K562 (cell line): ENCODE data around the gene CCM2. TPM values are rescaled to one million over a fixed set of nuclear protein-coding genes. Genes with fewer than 3 reads are reported as not detected.

Source experiments
- CBX3 ChIP-seq, 2 experiments: IDR thresholded peaks; 1 replicate in 1 of 2; 2 replicates in 1 of 2; pipeline ENCODE4 v1.6.1; 2012; ENCODE audit warnings: inconsistent platforms in 2 of 2, low read length in 2 of 2, borderline replicate concordance in 1 of 2, control low read depth in 1 of 2
- CEBPZ ChIP-seq: fragments of 150-350 bp; IDR thresholded peaks from 2 replicates; pipeline ENCODE4 v1.6.1; 2014; ENCODE audit warnings: low read depth, mild to moderate bottlenecking, low read length, borderline replicate concordance
- EHMT2 ChIP-seq: fragments of 450-650 bp; IDR thresholded peaks from 2 replicates; pipeline ENCODE4 v1.6.1; 2018; ENCODE audit warnings: antibody characterized with exemption
- ELF4 ChIP-seq: fragments of 450-650 bp; formaldehyde crosslinking; IDR thresholded peaks from 2 replicates; pipeline ENCODE4 v1.4.0; 2022; ENCODE audit warnings: missing genetic modification characterization
- GABPB1 ChIP-seq: sonication (generic); formaldehyde crosslinking; IDR thresholded peaks from 2 replicates; pipeline ENCODE4 v1.8.0; 2022; ENCODE audit warnings: mild to moderate bottlenecking, missing genetic modification reagents
- HDAC8 ChIP-seq: fragments of 450-650 bp; IDR thresholded peaks from 2 replicates; pipeline ENCODE4 v1.6.1; 2016; ENCODE audit warnings: mild to moderate bottlenecking, missing genetic modification characterization, moderate library complexity, missing compliant biosample characterization
- ZNF212 ChIP-seq: fragments of 450-650 bp; formaldehyde crosslinking; IDR thresholded peaks from 2 replicates; pipeline ENCODE4 v1.4.0; 2020; ENCODE audit warnings: mild to moderate bottlenecking
- ZNF511 ChIP-seq: sonication (generic); formaldehyde crosslinking; IDR thresholded peaks from 2 replicates; pipeline ENCODE4 v1.8.0; 2022; ENCODE audit warnings: mild to moderate bottlenecking, missing genetic modification reagents
- ZNF766 ChIP-seq: fragments of 200-800 bp; sonication (Bioruptor generic); conservative IDR thresholded peaks from 2 replicates; pipeline ENCODE4 v1.6.1; 2016; ENCODE audit warnings: missing genetic modification characterization, missing compliant biosample characterization
- polyA plus RNA-seq, 8 experiments: library from polyadenylated mRNA; depleted of rRNA in 4 of 8; stranded (reverse) in 5 of 8; unstranded in 3 of 8; fragments of >200 nt; fragmentation: Nextera tagmentation in 2 of 8; fragmentation: Illumina TruSeq in 1 of 8; extraction: Ambion mirVana in 2 of 8; extraction: Trizol in 1 of 8; gene quantifications; 2 replicates each; pipeline versions ENCODE4 v1.2.1 to v1.2.3, GENCODE V29; 2011 to 2014; ENCODE audit warnings: inconsistent platforms in 1 of 8, missing spikeins in 1 of 8
- total RNA-seq, 7 experiments: library from RNA; depleted of rRNA in 6 of 7; stranded (reverse); fragments of >200 nt in 6 of 7; fragmentation: Illumina TruSeq in 2 of 7; extraction: Trizol in 2 of 7; gene quantifications; 2 replicates each; pipeline versions ENCODE4 v1.2.1 to v1.2.3, GENCODE V29; 2011 to 2021; ENCODE audit warnings: low replicate concordance in 1 of 7

Gene CCM2
- total and polyA plus RNA-seq, 9 of the 15 experiments (the other 6 are each of a cell fraction or from before 2014, with no cell fraction given): 0.41 to 38.6 (median 25.9) TPM

- TF ChIP-seq ZNF511 (CRISPR knock-in tag): no peak
- no peak for TF ChIP-seq ZNF212 (CRISPR knock-in tag)
- TF ChIP-seq EHMT2: no peak
- TF ChIP-seq ZNF766 (CRISPR knock-in tag): no peak
- TF ChIP-seq CEBPZ: no peak
- no peak for TF ChIP-seq GABPB1 (CRISPR knock-in tag)
- no peak for TF ChIP-seq HDAC8 (tag)
- TF ChIP-seq CBX3 (IDR thresholded peaks at IDR 0.05; ENCODE audit: borderline replicate concordance in 1 of 2, low read length in 2 of 2): no peak
- no peak for TF ChIP-seq ELF4
These were observed 65.3 kb downstream of the CCM2 start (continued) for GRCh38 chr7:45065031-45065995.
